NCI-H2029 treated with DMSO at 0.1 percent for 48 hours (cell line): ENCODE measurements around the gene THEM4.
A peak's percentile ranks its signal among the peaks of the same experiment; 100 is the strongest.

Source experiments
- DNase-seq: peaks from one replicate; lab custom pipeline; 2025; lab: John Stamatoyannopoulos, UW

The THEM4 gene

GRCh38 chr1:151909167-151910149 is at the start of gene THEM4:
THEM4 (minus strand) TSS chr1:151909511; CDS start chr1:151909458, 53 bp downstream.
- DNase-seq, result peak; percentile 67

DNA sequence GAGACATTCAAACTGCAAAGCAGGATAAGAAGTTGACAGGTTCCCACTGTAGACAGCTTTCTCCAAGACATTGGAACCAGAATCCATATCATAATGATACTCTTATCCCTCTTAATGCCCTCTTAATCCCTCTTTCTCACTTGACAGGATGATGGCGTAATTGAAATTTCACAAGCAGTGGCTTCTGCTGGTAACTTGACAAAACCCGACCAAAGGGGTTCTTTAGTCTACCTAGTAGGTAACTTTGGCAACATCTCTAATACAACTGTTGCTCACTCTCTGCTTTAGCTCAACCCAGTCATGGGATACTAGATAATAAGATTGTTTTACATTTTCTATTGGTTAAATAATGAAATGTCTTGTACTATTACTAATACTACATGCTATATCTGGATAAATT is 49.6 kb upstream of the THEM4 start:
- no peak for DNase-seq

GRCh38 chr1:151956957-151957497 is 47.7 kb upstream of the THEM4 start:
- no peak for DNase-seq

GRCh38 chr1:151953409-151954094 is 44.2 kb upstream of the THEM4 start:
- no peak for DNase-seq

- DNase-seq, result no peak
Observed at GRCh38 chr1:151952811-151953210, 43.5 kb upstream of the THEM4 start.

DNA sequence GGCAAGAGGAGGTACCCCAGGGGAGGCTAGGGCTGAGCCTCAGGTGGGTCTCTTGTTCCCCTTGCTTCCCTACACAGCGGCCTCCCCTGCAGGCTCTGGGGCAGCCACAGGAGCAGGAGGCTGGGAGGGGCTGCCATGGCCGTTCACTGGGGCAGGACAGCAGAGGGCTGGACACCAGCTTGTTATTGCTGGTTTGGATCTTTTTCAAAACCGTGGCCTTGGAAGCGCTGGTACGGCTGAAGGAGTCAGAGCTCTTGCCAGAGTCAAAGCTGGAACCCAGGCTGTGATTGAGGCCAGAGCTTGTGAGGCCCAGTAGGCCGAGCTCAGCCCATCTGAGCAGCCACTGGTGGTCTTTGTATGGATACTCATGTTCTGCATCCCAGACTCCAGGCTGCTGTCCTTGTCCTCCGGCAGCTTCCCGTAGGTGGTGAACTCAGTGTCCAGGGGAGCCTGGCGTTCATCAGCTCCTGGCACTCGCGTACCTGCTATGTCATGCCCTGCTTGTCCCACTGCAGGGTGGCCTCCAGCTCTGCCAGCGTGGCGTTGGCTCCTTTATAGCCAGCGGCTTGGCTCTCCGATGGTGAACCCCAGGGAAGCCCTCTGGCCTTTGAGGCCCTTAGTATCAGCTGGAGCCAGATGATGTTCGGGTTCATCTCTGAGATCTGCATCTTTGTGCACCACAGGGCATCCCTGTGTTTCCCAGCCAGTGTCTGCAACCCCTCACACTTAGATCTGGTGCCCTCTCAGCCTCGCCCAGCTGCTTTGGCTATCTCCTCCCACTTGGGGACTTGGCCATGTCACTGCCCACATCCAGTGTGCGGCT is 40.3 kb upstream of the THEM4 start:
- DNase-seq, result no peak

GRCh38 chr1:151948506-151948905 is 39.2 kb upstream of the THEM4 start:
- no peak for DNase-seq

DNA sequence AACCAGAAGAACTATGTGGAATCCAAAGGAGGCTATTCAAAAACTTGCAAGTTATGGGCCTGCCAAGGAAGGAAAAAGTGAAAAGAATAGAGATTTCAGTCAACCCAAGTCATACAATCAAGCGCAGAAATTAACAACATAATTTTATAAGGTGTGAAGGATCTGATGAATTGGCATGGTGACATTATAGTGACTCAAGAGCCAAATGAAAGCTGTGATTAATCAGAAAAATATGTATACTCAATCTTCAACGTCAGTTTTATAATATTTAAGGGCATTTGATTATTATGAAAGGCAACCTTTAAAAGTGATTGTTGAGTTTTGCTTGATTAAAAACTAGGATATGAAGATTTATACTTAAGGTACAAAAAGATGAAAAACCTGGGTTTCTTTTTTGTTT is 37.8 kb upstream of the THEM4 start:
- DNase-seq, result no peak

- DNase-seq, result no peak
Observed at GRCh38 chr1:151945725-151946722, 36.7 kb upstream of the THEM4 start.

- no peak for DNase-seq
Observed at GRCh38 chr1:151944857-151945575, 35.7 kb upstream of the THEM4 start.

DNA sequence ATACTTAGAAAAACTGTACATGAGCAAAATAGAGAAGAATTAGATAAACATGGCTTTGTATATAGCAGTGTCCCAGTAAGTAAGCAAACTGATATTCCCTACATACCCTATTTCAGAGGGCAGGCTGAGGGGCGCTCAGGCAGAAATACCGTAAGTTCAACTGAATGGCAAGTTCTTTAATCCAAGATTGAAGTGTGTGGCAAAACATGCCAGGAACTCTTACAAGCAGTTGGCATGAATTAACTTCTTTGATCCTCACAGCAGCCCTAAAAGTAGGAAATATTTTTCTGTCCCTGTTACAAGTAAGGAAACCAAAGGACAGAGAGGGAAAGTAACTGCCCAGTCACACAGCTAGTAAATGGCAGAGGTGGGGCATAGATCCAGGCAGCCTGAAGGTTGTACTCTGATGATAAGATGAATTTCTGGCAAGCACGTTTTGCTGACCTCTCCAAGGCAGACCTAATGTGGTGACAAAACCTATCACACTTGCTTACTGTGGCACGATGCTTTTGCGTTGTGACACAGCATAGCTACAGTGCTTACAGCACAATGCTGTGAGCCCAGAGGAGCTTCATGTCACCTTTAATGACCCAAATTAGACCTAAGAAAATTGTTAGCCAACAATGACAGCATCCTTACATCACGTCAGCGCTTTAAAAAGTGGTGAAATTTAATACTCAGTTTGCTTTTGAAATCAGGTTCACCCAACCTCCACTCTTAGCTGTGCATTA is 35.0 kb upstream of the THEM4 start:
- DNase-seq, result no peak

- no peak for DNase-seq
Observed at GRCh38 chr1:151943591-151943990, 34.3 kb upstream of the THEM4 start.

- no peak for DNase-seq
Observed at GRCh38 chr1:151942882-151943281, 33.6 kb upstream of the THEM4 start.

GRCh38 chr1:151940541-151940940 is 31.2 kb upstream of the THEM4 start:
- DNase-seq, result no peak

DNA sequence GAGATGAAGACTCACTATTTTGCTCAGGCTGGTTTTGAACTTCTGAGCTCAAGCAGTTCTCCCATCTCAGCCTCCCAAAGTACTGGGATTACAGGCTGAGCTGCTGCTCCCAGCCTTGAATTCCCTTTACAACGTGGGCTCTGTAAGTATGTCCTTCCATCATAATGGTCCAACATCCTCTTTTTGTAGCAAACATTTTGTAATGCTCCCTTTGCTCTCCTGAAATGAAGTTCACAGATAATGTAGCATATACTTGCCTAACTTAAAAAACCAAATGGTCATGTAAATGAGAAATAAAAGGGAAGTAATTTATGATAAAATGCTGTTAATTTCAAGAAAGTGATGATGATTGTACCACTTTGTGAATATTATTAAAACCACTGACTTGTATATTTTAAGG is 30.5 kb upstream of the THEM4 start:
- DNase-seq, result no peak

DNA sequence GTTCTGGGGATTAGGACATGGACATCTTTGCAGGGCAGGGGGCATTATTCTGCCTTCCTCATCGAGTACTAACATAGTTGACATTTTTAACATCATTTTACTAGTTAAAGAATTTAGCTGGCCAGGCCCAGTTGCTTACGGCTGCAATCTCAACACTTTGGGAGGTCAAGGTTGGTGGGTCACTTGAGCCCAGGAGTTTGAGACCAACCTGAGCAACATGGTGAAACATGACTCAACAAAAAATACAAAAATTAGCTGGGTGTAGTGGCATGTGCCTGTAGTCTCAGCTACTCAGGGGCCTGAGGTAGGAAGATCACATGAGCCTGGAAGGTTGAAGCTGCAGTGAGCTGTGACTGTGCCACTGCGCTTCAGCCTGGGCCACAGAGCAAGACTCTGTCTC is 29.8 kb upstream of the THEM4 start:
- DNase-seq, result no peak

DNA sequence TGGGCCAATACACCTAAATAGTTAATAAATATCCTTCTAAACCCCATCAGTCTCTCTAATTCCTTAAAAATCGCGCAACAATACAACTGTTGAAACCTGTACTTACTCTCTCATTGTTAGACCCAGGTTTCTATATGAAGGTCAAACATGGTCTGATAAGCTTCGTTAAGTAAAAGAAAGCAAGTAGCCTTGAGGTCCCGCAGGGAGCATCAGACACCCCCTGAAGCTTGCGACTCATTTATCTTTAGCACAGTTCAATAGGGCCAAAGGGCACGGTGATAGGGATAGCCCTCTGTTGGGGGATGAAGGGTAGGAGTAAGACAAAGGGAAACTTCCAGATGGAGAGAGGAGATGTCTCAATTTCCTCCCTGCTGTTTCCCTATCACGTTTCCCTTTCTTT is 27.3 kb upstream of the THEM4 start:
- no peak for DNase-seq

- DNase-seq, result no peak
Observed at GRCh38 chr1:151935894-151936602, 26.7 kb upstream of the THEM4 start.

DNA sequence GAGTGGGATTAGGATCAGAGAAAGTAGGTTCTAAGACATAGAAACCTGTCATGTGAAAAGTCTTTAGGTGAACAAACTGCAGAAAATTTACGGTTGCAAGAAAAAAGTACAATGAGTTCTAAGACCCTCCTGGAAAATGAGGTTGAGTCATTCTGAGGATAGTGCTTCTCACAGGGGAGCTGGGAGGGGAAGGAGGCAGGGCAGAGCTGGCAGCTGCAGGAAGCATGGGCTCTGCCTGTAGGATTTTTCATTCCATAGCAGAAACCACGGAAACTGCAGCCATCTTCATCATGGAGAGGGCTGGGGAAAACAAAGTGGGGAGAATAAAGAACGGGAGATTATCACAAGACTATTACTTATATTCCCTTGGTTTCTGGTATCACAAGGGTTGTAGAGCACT is 25.8 kb upstream of the THEM4 start:
- no peak for DNase-seq
